B cell (primary cell): Measurements from ENCODE around the gene TRPC6. TPM values are rescaled to one million over a fixed set of nuclear protein-coding genes. Genes with fewer than 3 reads are reported as not detected.

Source experiments
- ATAC-seq: fragments of 200-7000 bp; cut with Tn5 transposase; one replicate; pipeline ENCODE4 v1.10.0; 2021; ENCODE audit warnings: low read depth, mild to moderate bottlenecking, moderate number of reproducible peaks, moderate library complexity
- CTCF ChIA-PET: fragments of 350-600 bp; sonication (Branson Sonifier 250); formaldehyde crosslinking; loops from one replicate; lab custom pipeline; 2021; ENCODE audit warnings: antibody characterized with exemption, inconsistent platforms; lab: Charles Lee
- POLR2A ChIA-PET: fragments of 350-600 bp; sonication (Branson Sonifier 250); formaldehyde crosslinking; loops from one replicate; lab custom pipeline; 2021; ENCODE audit warnings: antibody characterized with exemption; lab: Charles Lee
- DNase-seq: peaks from one replicate; pipeline ENCODE4 v3.0.0; 2013
- H2AFZ ChIP-seq: 2 replicates; pipeline ENCODE4 v1.6.1; 2012; ENCODE audit warnings: mild to moderate bottlenecking, low read depth, low read length; ENCODE audit not compliant: insufficient read depth, poor library complexity, severe bottlenecking
- H3K27ac ChIP-seq, 2 donors: 1 replicate in 1 of 2; 2 replicates in 1 of 2; pipeline ENCODE4 v1.5.1; 2012 to 2013; ENCODE audit warnings: low read length in 2 of 2, mild to moderate bottlenecking in 2 of 2, moderate library complexity in 1 of 2
- H3K27me3 ChIP-seq, 4 experiments: fragments of 200-600 bp in 1 of 4; sonication (generic) in 1 of 4; replicated peaks in 1 of 4; 1 replicate in 2 of 4; 2 replicates in 2 of 4; pipeline versions ENCODE4 v1.6.1 to v1.7.0; 2013 to 2016; ENCODE audit warnings: low read length in 3 of 4, mild to moderate bottlenecking in 2 of 4, mixed read lengths in 1 of 4, moderate library complexity in 1 of 4; ENCODE audit not compliant: insufficient read depth in 4 of 4, control insufficient read depth in 3 of 4; ENCODE audit errors: control extremely low read depth in 1 of 4
- H3K36me3 ChIP-seq, 2 experiments: replicated peaks in 1 of 2; 1 replicate in 1 of 2; 2 replicates in 1 of 2; pipeline versions ENCODE4 v1.6.1 to v1.7.1; 2013; ENCODE audit warnings: low read length in 1 of 2; ENCODE audit not compliant: insufficient read depth in 2 of 2, control insufficient read depth in 1 of 2; ENCODE audit errors: control extremely low read depth in 1 of 2, extremely low read depth in 1 of 2
- H3K4me1 ChIP-seq, 2 donors: fragments of 200-600 bp in 1 of 2; sonication (generic) in 1 of 2; 1 replicate in 1 of 2; 2 replicates in 1 of 2; pipeline versions ENCODE4 v1.5.1 to v1.6.1; 2013 to 2017; ENCODE audit warnings: low read length in 2 of 2; ENCODE audit not compliant: control insufficient read depth in 2 of 2, insufficient read depth in 2 of 2
- H3K4me2 ChIP-seq: replicated peaks from 2 replicates; pipeline ENCODE3; 2012; ENCODE audit warnings: mild to moderate bottlenecking, low read depth, low read length; ENCODE audit not compliant: poor library complexity, severe bottlenecking
- H3K4me3 ChIP-seq, 5 experiments: fragments of 200-600 bp in 1 of 5; sonication (generic) in 1 of 5; 1 replicate in 3 of 5; 2 replicates in 2 of 5; pipeline versions ENCODE4 v1.5.1 to v1.7.0; 2011 to 2016; ENCODE audit warnings: low read length in 4 of 5, mild to moderate bottlenecking in 4 of 5, low read depth in 2 of 5, control low read depth in 1 of 5, moderate library complexity in 1 of 5; ENCODE audit not compliant: insufficient read depth in 1 of 5; ENCODE audit errors: control extremely low read depth in 1 of 5, extremely low read depth in 1 of 5
- H3K79me2 ChIP-seq: fragments of 200-600 bp; sonication (generic); one replicate; pipeline ENCODE4 v1.6.0; 2016; ENCODE audit warnings: low read length; ENCODE audit not compliant: control insufficient read depth, insufficient read depth
- H3K9ac ChIP-seq: fragments of 200-600 bp; sonication (generic); 2 replicates; pipeline ENCODE4 v1.6.1; 2017; ENCODE audit warnings: mild to moderate bottlenecking, low read length, moderate library complexity
- H3K9me3 ChIP-seq, 3 donors: one replicate each; pipeline versions ENCODE4 v1.6.1 to v1.7.1; 2013; ENCODE audit warnings: low read length in 2 of 3; ENCODE audit not compliant: control insufficient read depth in 2 of 3, insufficient read depth in 1 of 3; ENCODE audit errors: control extremely low read depth in 1 of 3
- H4K20me1 ChIP-seq: 2 replicates; pipeline ENCODE4 v1.6.0; 2012; ENCODE audit warnings: mild to moderate bottlenecking, low read length; ENCODE audit not compliant: insufficient read depth, control insufficient read depth, poor library complexity, severe bottlenecking
- H3K27ac Mint-ChIP-seq: one replicate; pipeline ENCODE4 v1.8.0; 2021; ENCODE audit warnings: mixed read lengths
- H3K27me3 Mint-ChIP-seq: one replicate; pipeline ENCODE4 v1.8.0; 2021; ENCODE audit warnings: mixed read lengths
- H3K4me1 Mint-ChIP-seq: one replicate; pipeline ENCODE4 v1.8.0; 2021; ENCODE audit warnings: mixed read lengths
- H3K4me3 Mint-ChIP-seq: one replicate; pipeline ENCODE4 v1.8.0; 2021; ENCODE audit warnings: mixed read lengths
- H3K9me3 Mint-ChIP-seq: one replicate; pipeline ENCODE4 v1.8.0; 2022; ENCODE audit warnings: mixed read lengths; ENCODE audit not compliant: insufficient read depth
- CTCF ChIP-seq: fragments of 200-600 bp; IDR thresholded peaks from one replicate; pipeline ENCODE4 v1.8.0; 2022; ENCODE audit warnings: antibody characterized with exemption, mild to moderate bottlenecking
- EZH2 ChIP-seq: IDR thresholded peaks from 2 replicates; pipeline ENCODE4 v1.6.1; 2012; ENCODE audit warnings: borderline replicate concordance, low read depth, mild to moderate bottlenecking, moderate library complexity, low read length; ENCODE audit not compliant: insufficient read depth, poor library complexity, severe bottlenecking
- WGBS: methylation state at CpG from one replicate; pipeline ENCODE4 v1.1.5; 2013; ENCODE audit warnings: missing lambda C conversion rate; ENCODE audit not compliant: insufficient coverage; 5-methylcytosine and 5-hydroxymethylcytosine counted together
- intact Hi-C: fragments of 100-400 bp; cut with micrococcal nuclease; formaldehyde crosslinking; loops from one replicate; pipeline ENCODE4 v1.10.0; 2022
- polyA plus RNA-seq: library from polyadenylated mRNA; depleted of rRNA; stranded (reverse); fragments of >200 nt; gene quantifications from 2 replicates; pipeline ENCODE4 v1.2.3, GENCODE V29; 2012
- total RNA-seq, 2 donors: library from RNA; stranded (reverse); fragments of 120-200 nt in 1 of 2; gene quantifications; 1 replicate in 1 of 2; 2 replicates in 1 of 2; pipeline versions ENCODE4 v1.2.3 to v1.2.4, GENCODE V29; 2013 to 2022

TRPC6 gene
- total and polyA plus RNA-seq, 2 donors (not counting 1 experiment from before 2014, with no cell fraction given): 0.01 TPM; not detected in 1

GRCh38 chr11:101576456-101576855 is 7.4 kb downstream of the TRPC6 start:
- no peak overlapping the region for H3K27ac Mint-ChIP-seq
- Histone ChIP-seq H3K4me3 (no peak overlapping the region), H3K27ac (no peak overlapping the region), H3K27me3 (no peaks in the 10 kb centered on the region), H3K36me3 (no peaks in the 10 kb centered on the region), H3K9ac (no peak overlapping the region), H3K4me2 (no peak overlapping the region), H3K4me1 (no peaks in the 10 kb centered on the region), H3K79me2 (no peaks in the 10 kb centered on the region), H2AFZ (no peak overlapping the region), H3K9me3 (no peaks in the 10 kb centered on the region), H4K20me1 (no peaks in the 10 kb centered on the region)
- H3K27me3 Mint-ChIP-seq: peaks cover 5% of the 10 kb centered on the region
- TF ChIP-seq CTCF (no peak), EZH2 (no peak)
- POLR2A ChIA-PET: no interaction called here
- H3K4me3 Mint-ChIP-seq: no peak overlapping the region
- peaks cover 5% of the 10 kb centered on the region for H3K9me3 Mint-ChIP-seq
- DNase-seq (no peak), ATAC-seq (no peak)
- intact Hi-C loops: no loop called here
- H3K4me1 Mint-ChIP-seq: no peaks in the 10 kb centered on the region
- CTCF ChIA-PET: no interaction called here

GRCh38 chr11:101574886-101575285 is 8.9 kb downstream of the TRPC6 start:
- H3K4me1 Mint-ChIP-seq: no peaks in the 10 kb centered on the region
- POLR2A ChIA-PET: no interaction called here
- intact Hi-C loops: no loop called here

More at GRCh38 chr11:101574886-101575285, 8.9 kb downstream of the TRPC6 start:
- TF ChIP-seq EZH2 (no peak), CTCF (no peak)
- H3K27me3 ChIP-seq: no peaks in the 10 kb centered on the region
- H3K4me2 ChIP-seq: no peak overlapping the region
- Mint-ChIP-seq H3K27me3 (no peaks in the 10 kb centered on the region), H3K4me3 (no peak overlapping the region), H3K9me3 (peaks cover 5% of the 10 kb centered on the region), H3K27ac (no peak overlapping the region)
- H3K4me1 ChIP-seq: no peaks in the 10 kb centered on the region
- H2AFZ ChIP-seq: no peak overlapping the region
- no peaks in the 10 kb centered on the region for H3K36me3 ChIP-seq
- WGBS: no CpG with 5 or more reads among the region's 1 CpG
- no peaks in the 10 kb centered on the region for H3K9me3 ChIP-seq
- H3K79me2 ChIP-seq: no peaks in the 10 kb centered on the region
- DNase-seq (no peak), ATAC-seq (no peak)
- H3K27ac ChIP-seq: no peak overlapping the region
- no peaks in the 10 kb centered on the region for H4K20me1 ChIP-seq
- H3K9ac ChIP-seq: no peak overlapping the region
- CTCF ChIA-PET: no interaction called here
- no peak overlapping the region for H3K4me3 ChIP-seq
